NB4 (cell line): ENCODE measurements around the gene EFNA3.

Source experiments
- POLR2A ChIP-seq: IDR thresholded peaks from 2 replicates; pipeline ENCODE4 v1.6.1; 2011; ENCODE audit warnings: mild to moderate bottlenecking; ENCODE audit not compliant: insufficient read length; ENCODE audit errors: extremely low read depth
- TF ChIP-seq, protein P1 (sequence below): IDR thresholded peaks from one replicate; pipeline ENCODE4 v1.5.1; 2012; ENCODE audit warnings: low read depth, low read length

DNA sequence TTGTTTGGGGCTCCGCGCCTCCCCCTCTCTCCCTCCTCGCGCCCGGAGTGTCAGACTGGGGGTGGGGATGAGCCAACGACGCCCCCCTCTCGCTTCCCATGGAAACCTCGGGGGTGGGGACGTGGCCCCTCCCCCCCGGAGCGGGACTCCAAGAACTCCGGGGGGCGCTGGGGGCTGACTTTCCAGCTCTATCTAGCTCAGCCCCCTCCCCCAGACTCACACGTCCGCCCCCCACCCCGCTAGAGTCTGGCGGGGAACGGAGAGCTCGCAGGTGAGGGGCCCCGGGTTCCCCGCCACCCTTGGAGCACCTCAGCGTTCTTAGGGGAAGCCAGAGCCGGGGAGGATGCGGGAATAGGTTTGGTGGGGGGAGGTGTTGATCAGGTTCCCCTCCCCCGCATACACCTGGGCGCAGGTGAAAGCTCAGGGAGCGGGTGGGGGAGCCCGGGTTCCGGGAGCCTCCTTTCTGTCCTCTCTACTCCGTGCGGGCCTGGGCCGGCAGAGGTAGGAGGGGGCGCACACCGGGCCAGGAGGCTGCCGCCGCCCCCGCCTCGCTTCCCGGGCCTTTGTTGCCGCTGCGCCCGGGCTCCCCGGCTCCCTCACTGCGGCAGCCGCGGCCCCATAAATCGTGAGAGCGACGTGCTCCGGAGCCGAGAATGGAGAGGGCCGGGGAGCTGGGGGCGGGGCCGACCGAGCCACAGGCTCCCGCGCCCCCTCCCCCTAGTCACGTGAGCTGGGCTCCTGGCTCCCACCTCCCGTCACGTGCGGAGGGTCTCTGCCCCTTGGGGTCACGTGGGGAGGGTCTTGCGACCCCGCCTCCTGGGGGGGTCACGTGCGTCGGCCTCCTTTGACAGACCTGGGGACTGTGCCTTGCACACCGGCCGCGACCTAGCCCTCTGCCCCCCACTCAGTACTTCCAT is 1.9 kb downstream of the EFNA3 start:
- no peak for TF ChIP-seq POLR2A
- TF ChIP-seq, protein P1, sequence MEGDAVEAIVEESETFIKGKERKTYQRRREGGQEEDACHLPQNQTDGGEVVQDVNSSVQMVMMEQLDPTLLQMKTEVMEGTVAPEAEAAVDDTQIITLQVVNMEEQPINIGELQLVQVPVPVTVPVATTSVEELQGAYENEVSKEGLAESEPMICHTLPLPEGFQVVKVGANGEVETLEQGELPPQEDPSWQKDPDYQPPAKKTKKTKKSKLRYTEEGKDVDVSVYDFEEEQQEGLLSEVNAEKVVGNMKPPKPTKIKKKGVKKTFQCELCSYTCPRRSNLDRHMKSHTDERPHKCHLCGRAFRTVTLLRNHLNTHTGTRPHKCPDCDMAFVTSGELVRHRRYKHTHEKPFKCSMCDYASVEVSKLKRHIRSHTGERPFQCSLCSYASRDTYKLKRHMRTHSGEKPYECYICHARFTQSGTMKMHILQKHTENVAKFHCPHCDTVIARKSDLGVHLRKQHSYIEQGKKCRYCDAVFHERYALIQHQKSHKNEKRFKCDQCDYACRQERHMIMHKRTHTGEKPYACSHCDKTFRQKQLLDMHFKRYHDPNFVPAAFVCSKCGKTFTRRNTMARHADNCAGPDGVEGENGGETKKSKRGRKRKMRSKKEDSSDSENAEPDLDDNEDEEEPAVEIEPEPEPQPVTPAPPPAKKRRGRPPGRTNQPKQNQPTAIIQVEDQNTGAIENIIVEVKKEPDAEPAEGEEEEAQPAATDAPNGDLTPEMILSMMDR, result no peak
